GM23338 (cell line): ENCODE measurements around the gene FOXP1. TPM values are rescaled to one million over a fixed set of nuclear protein-coding genes. Genes with fewer than 3 reads are reported as not detected.

Experiments
- ATAC-seq: fragments of 200-7000 bp; cut with Tn5 transposase; 3 replicates; pipeline ENCODE4 v1.9.1; 2020
- DNase-seq: peaks from one replicate; pipeline ENCODE4 v3.0.0-alpha.2; 2015; ENCODE audit warnings: low spot score
- H2AFZ ChIP-seq: fragments of 200-600 bp; sonication (generic); 2 replicates; pipeline ENCODE4 v1.8.0; 2016; ENCODE audit warnings: antibody characterized with exemption, mild to moderate bottlenecking, moderate library complexity
- H3F3A ChIP-seq: fragments of 200-600 bp; sonication (generic); replicated peaks from 2 replicates; pipeline ENCODE4 v1.8.0; 2017; ENCODE audit warnings: antibody characterized with exemption, mixed run types, low read depth
- H3K27ac ChIP-seq: fragments of 200-600 bp; sonication (generic); 2 replicates; pipeline ENCODE4 v1.6.1; 2016; ENCODE audit warnings: low read depth
- H3K27me3 ChIP-seq: fragments of 200-600 bp; sonication (generic); 2 replicates; pipeline ENCODE4 v1.8.0; 2016; ENCODE audit warnings: mild to moderate bottlenecking, mixed run types, moderate library complexity; ENCODE audit not compliant: insufficient read depth
- H3K36me3 ChIP-seq: fragments of 200-600 bp; sonication (generic); 2 replicates; pipeline ENCODE4 v1.8.0; 2016; ENCODE audit warnings: mild to moderate bottlenecking; ENCODE audit not compliant: insufficient read depth
- H3K4me1 ChIP-seq: fragments of 200-600 bp; sonication (generic); 2 replicates; pipeline ENCODE4 v1.8.0; 2016; ENCODE audit warnings: mild to moderate bottlenecking, moderate library complexity; ENCODE audit not compliant: insufficient read depth
- H3K4me2 ChIP-seq: fragments of 200-600 bp; sonication (generic); 2 replicates; pipeline ENCODE4 v1.7.1; 2017; ENCODE audit warnings: mixed run types
- H3K4me3 ChIP-seq: fragments of 200-600 bp; sonication (generic); 2 replicates; pipeline ENCODE4 v1.6.1; 2016; ENCODE audit warnings: mixed run types
- H3K79me2 ChIP-seq: fragments of 200-600 bp; sonication (generic); replicated peaks from 2 replicates; pipeline ENCODE4 v1.8.0; 2017; ENCODE audit warnings: mild to moderate bottlenecking; ENCODE audit not compliant: insufficient read depth
- H3K9me2 ChIP-seq: fragments of 200-600 bp; sonication (generic); 2 replicates; pipeline ENCODE4 v1.8.0; 2017; ENCODE audit not compliant: insufficient read depth
- H4K20me1 ChIP-seq: fragments of 200-600 bp; sonication (generic); replicated peaks from 2 replicates; pipeline ENCODE4 v1.8.0; 2017; ENCODE audit warnings: mild to moderate bottlenecking; ENCODE audit not compliant: insufficient read depth
- H3K27ac Mint-ChIP-seq: 2 replicates; pipeline ENCODE4 v1.8.0; 2020; ENCODE audit warnings: inconsistent platforms, mild to moderate bottlenecking, moderate library complexity, mixed read lengths
- H3K27me3 Mint-ChIP-seq: 3 replicates; pipeline ENCODE4 v1.8.0; 2022; ENCODE audit warnings: low read depth, mild to moderate bottlenecking, moderate library complexity, mixed read lengths, inconsistent platforms; ENCODE audit not compliant: insufficient read depth, poor library complexity
- H3K36me3 Mint-ChIP-seq: 3 replicates; pipeline ENCODE4 v1.8.0; 2021; ENCODE audit warnings: low read depth, mild to moderate bottlenecking, inconsistent platforms, moderate library complexity, mixed read lengths
- H3K4me1 Mint-ChIP-seq: 3 replicates; pipeline ENCODE4 v1.8.0; 2020; ENCODE audit warnings: mild to moderate bottlenecking, inconsistent platforms, mixed read lengths
- H3K4me3 Mint-ChIP-seq: 3 replicates; pipeline ENCODE4 v1.8.0; 2021; ENCODE audit warnings: moderate library complexity, mild to moderate bottlenecking, inconsistent platforms, mixed read lengths
- H3K9me3 Mint-ChIP-seq: 3 replicates; pipeline ENCODE4 v1.8.0; 2020; ENCODE audit warnings: moderate library complexity, mild to moderate bottlenecking, inconsistent platforms, mixed read lengths
- CTCF ChIP-seq, 2 experiments: fragments of 200-600 bp in 1 of 2; sonication (generic) in 1 of 2; conservative IDR thresholded peaks; 2 replicates each; pipeline versions ENCODE4 v1.5.1 to v1.6.1; 2016 to 2017; ENCODE audit warnings: antibody characterized with exemption in 2 of 2, low read depth in 2 of 2, mild to moderate bottlenecking in 2 of 2, moderate library complexity in 1 of 2
- ETS1 ChIP-seq: IDR thresholded peaks from 2 replicates; pipeline ENCODE4 v1.6.1; 2016; ENCODE audit warnings: antibody characterized with exemption
- JUNB ChIP-seq: IDR thresholded peaks from one replicate; pipeline ENCODE4 v1.6.1; 2016; ENCODE audit warnings: antibody characterized with exemption; ENCODE audit not compliant: unreplicated experiment
- POLR2AphosphoS5 ChIP-seq: IDR thresholded peaks from 2 replicates; pipeline ENCODE4 v1.6.1; 2016; ENCODE audit warnings: antibody characterized with exemption, low read depth
- STAT1 ChIP-seq: IDR thresholded peaks from one replicate; pipeline ENCODE4 v1.6.1; 2016; ENCODE audit warnings: antibody characterized with exemption; ENCODE audit not compliant: unreplicated experiment
- ZNF114 ChIP-seq: fragments of 250-450 bp; sonication (Bioruptor Pico); IDR thresholded peaks from 2 replicates; pipeline ENCODE4 v1.5.0; 2020; ENCODE audit warnings: mild to moderate bottlenecking, moderate library complexity
- ZNF462 ChIP-seq: fragments of 250-450 bp; sonication (Bioruptor Pico); IDR thresholded peaks from 2 replicates; pipeline ENCODE4 v1.5.0; 2020; ENCODE audit warnings: mild to moderate bottlenecking, moderate library complexity
- polyA plus RNA-seq: library from polyadenylated mRNA; unstranded; fragments of >200 nt; fragmentation: Nextera tagmentation; extraction: Ambion mirVana; gene quantifications from 2 replicates; pipeline ENCODE4 v1.2.1, GENCODE V29; 2016
- total RNA-seq: library from RNA; depleted of rRNA; stranded (reverse); fragments of >200 nt; shearing (Covaris generic); gene quantifications from 2 replicates; pipeline ENCODE4 v1.2.3, GENCODE V29; 2014

FOXP1 gene
- total and polyA plus RNA-seq, 2 experiments from 2014 or later: 32.9 to 35.5 TPM

- Mint-ChIP-seq H3K4me3 (no peak overlapping the region), H3K27me3 (peaks cover 2% of the 10 kb centered on the region), H3K9me3 (no peaks in the 10 kb centered on the region), H3K4me1 (peaks cover 29% of the 10 kb centered on the region), H3K36me3 (no peaks in the 10 kb centered on the region), H3K27ac (no peak overlapping the region)
- Histone ChIP-seq H3K4me2 (no peak overlapping the region), H3K27me3 (no peaks in the 10 kb centered on the region), H3K4me3 (no peak overlapping the region), H3K79me2 (no peaks in the 10 kb centered on the region), H3K9me2 (no peaks in the 10 kb centered on the region), H4K20me1 (no peaks in the 10 kb centered on the region), H2AFZ (no peak overlapping the region), H3K4me1 (peaks cover 25% of the 10 kb centered on the region), H3F3A (no peaks in the 10 kb centered on the region), H3K36me3 (no peaks in the 10 kb centered on the region; the same call in 1 of the 2 replicates), H3K27ac (no peak overlapping the region)
- ATAC-seq (peak; percentile 58), DNase-seq (peak; percentile 50)
- no peak for TF ChIP-seq ZNF114
- no peak for TF ChIP-seq POLR2AphosphoS5
- TF ChIP-seq ZNF462: no peak
- TF ChIP-seq CTCF (conservative IDR thresholded peaks at IDR 0.05; ENCODE audit: low read depth in 2 of 2): peak; percentile 50 to 56
These were observed 203.4 kb downstream of the FOXP1 start for GRCh38 chr3:71380096-71380495.

- Mint-ChIP-seq H3K27ac (no peak overlapping the region), H3K4me1 (peaks cover 17% of the 10 kb centered on the region)
These were observed 205.0 kb downstream of the FOXP1 start for GRCh38 chr3:71378509-71378908.

More at GRCh38 chr3:71378509-71378908, 205.0 kb downstream of the FOXP1 start:
- H2AFZ ChIP-seq: no peak overlapping the region
- no peak overlapping the region for H3K4me2 ChIP-seq
- H3F3A ChIP-seq: no peaks in the 10 kb centered on the region
- peaks cover 2% of the 10 kb centered on the region for H3K27me3 Mint-ChIP-seq
- H4K20me1 ChIP-seq: no peaks in the 10 kb centered on the region
- no peaks in the 10 kb centered on the region for H3K9me3 Mint-ChIP-seq
- H3K27me3 ChIP-seq: no peaks in the 10 kb centered on the region
- H3K36me3 ChIP-seq: no peaks in the 10 kb centered on the region; the same call in 1 of the 2 replicates
- H3K4me3 ChIP-seq: no peak overlapping the region
- no peak for ATAC-seq
- H3K4me1 ChIP-seq: peaks cover 14% of the 10 kb centered on the region; the same call in 1 of the 2 replicates
- H3K79me2 ChIP-seq: no peaks in the 10 kb centered on the region
- no peaks in the 10 kb centered on the region for H3K9me2 ChIP-seq
- DNase-seq: no peak
- no peak overlapping the region for H3K4me3 Mint-ChIP-seq
- H3K27ac ChIP-seq: no peak overlapping the region
- no peaks in the 10 kb centered on the region for H3K36me3 Mint-ChIP-seq
- TF ChIP-seq JUNB (no peak), STAT1 (no peak), ETS1 (no peak)
